ENCODE measurements around the gene SH3GLB2.
A peak's percentile ranks its signal among the peaks of the same experiment; 100 is the strongest.

Gene SH3GLB2

GRCh38 chr9:129030191-129030590 lies 2.1 kb upstream of the SH3GLB2 start:
- no peak overlapping the region for H3K27ac ChIP-seq (ENCODE audit: low read depth, low read length)
- peaks cover 18% of the 10 kb centered on the region for H3K4me1 ChIP-seq (ENCODE audit: control insufficient read depth, insufficient read depth, low read length)
- no peaks in the 10 kb centered on the region for H3K36me3 ChIP-seq (ENCODE audit: control insufficient read depth, insufficient read depth, low read length)
- H3K9ac ChIP-seq (ENCODE audit: low read length) = no peak overlapping the region
- no peaks in the 10 kb centered on the region for H3K9me3 ChIP-seq (ENCODE audit: control insufficient read depth, insufficient read depth, low read depth, low read length)
- no peak overlapping the region for H3K4me3 ChIP-seq (ENCODE audit: low read depth, low read length)
- H3K27me3 ChIP-seq (ENCODE audit: control insufficient read depth, insufficient read depth, low read length) = no peaks in the 10 kb centered on the region

GRCh38 chr9:129027685-129028191 lies 393 bp downstream of the SH3GLB2 start:
- Histone ChIP-seq H3K9ac (ENCODE audit: low read length) (peak overlapping the region; percentile 77), H3K36me3 (ENCODE audit: control insufficient read depth, insufficient read depth, low read length) (no peaks in the 10 kb centered on the region), H3K4me1 (ENCODE audit: control insufficient read depth, insufficient read depth, low read length) (peaks cover 31% of the 10 kb centered on the region), H3K27ac (ENCODE audit: low read depth, low read length) (no peak overlapping the region; the same call in 1 of the 2 replicates), H3K9me3 (ENCODE audit: control insufficient read depth, insufficient read depth, low read depth, low read length) (no peaks in the 10 kb centered on the region), H3K27me3 (ENCODE audit: control insufficient read depth, insufficient read depth, low read length) (no peaks in the 10 kb centered on the region), H3K4me3 (ENCODE audit: low read depth, low read length) (peak overlapping the region; percentile 84)

- H3K36me3 ChIP-seq (ENCODE audit: control insufficient read depth, insufficient read depth, low read length) = no peaks in the 10 kb centered on the region
- H3K27me3 ChIP-seq (ENCODE audit: control insufficient read depth, insufficient read depth, low read length) = no peaks in the 10 kb centered on the region
- H3K4me1 ChIP-seq (ENCODE audit: control insufficient read depth, insufficient read depth, low read length) = peaks cover 34% of the 10 kb centered on the region
- H3K27ac ChIP-seq (ENCODE audit: low read depth, low read length) = no peak overlapping the region; the same call in 1 of the 2 replicates
- no peaks in the 10 kb centered on the region for H3K9me3 ChIP-seq (ENCODE audit: control insufficient read depth, insufficient read depth, low read depth, low read length)
- peak overlapping the region; percentile 84 for H3K4me3 ChIP-seq (ENCODE audit: low read depth, low read length)
- peak overlapping the region; percentile 77 for H3K9ac ChIP-seq (ENCODE audit: low read length)
These were observed 877 bp downstream of the SH3GLB2 start for GRCh38 chr9:129027224-129027684.

- no peak overlapping the region for H3K27ac ChIP-seq (ENCODE audit: low read depth, low read length)
- H3K9me3 ChIP-seq (ENCODE audit: control insufficient read depth, insufficient read depth, low read depth, low read length) = no peaks in the 10 kb centered on the region
These were observed 1.5 kb downstream of the SH3GLB2 start for GRCh38 chr9:129026442-129027223.

GRCh38 chr9:129023908-129024233 lies 4.3 kb downstream of the SH3GLB2 start:
- Histone ChIP-seq H3K9me3 (ENCODE audit: control insufficient read depth, insufficient read depth, low read depth, low read length) (no peaks in the 10 kb centered on the region), H3K27ac (ENCODE audit: low read depth, low read length) (no peak overlapping the region), H3K36me3 (ENCODE audit: control insufficient read depth, insufficient read depth, low read length) (peaks cover 6% of the 10 kb centered on the region), H3K27me3 (ENCODE audit: control insufficient read depth, insufficient read depth, low read length) (no peaks in the 10 kb centered on the region), H3K4me3 (ENCODE audit: low read depth, low read length) (no peak overlapping the region; the same call in 1 of the 2 replicates), H3K9ac (ENCODE audit: low read length) (no peak overlapping the region), H3K4me1 (ENCODE audit: control insufficient read depth, insufficient read depth, low read length) (peaks cover 29% of the 10 kb centered on the region; the same call in 1 of the 2 replicates)

More at GRCh38 chr9:129026442-129027223, 1.5 kb downstream of the SH3GLB2 start:
- Histone ChIP-seq H3K9ac (ENCODE audit: low read length) (peak overlapping the region; percentile 77), H3K4me1 (ENCODE audit: control insufficient read depth, insufficient read depth, low read length) (peaks cover 34% of the 10 kb centered on the region), H3K36me3 (ENCODE audit: control insufficient read depth, insufficient read depth, low read length) (no peaks in the 10 kb centered on the region), H3K27me3 (ENCODE audit: control insufficient read depth, insufficient read depth, low read length) (no peaks in the 10 kb centered on the region), H3K4me3 (ENCODE audit: low read depth, low read length) (peak overlapping the region; percentile 84)

- Histone ChIP-seq H3K36me3 (ENCODE audit: control insufficient read depth, insufficient read depth, low read length) (peaks cover 8% of the 10 kb centered on the region), H3K4me1 (ENCODE audit: control insufficient read depth, insufficient read depth, low read length) (peaks cover 29% of the 10 kb centered on the region; the same call in 1 of the 2 replicates), H3K27ac (ENCODE audit: low read depth, low read length) (no peak overlapping the region), H3K9me3 (ENCODE audit: control insufficient read depth, insufficient read depth, low read depth, low read length) (no peaks in the 10 kb centered on the region), H3K9ac (ENCODE audit: low read length) (no peak overlapping the region), H3K27me3 (ENCODE audit: control insufficient read depth, insufficient read depth, low read length) (no peaks in the 10 kb centered on the region), H3K4me3 (ENCODE audit: low read depth, low read length) (no peak overlapping the region; the same call in 1 of the 2 replicates)
These were observed 4.9 kb downstream of the SH3GLB2 start for GRCh38 chr9:129023036-129023907.

GRCh38 chr9:129022037-129022436 lies 6.1 kb downstream of the SH3GLB2 start:
- H3K9me3 ChIP-seq (ENCODE audit: control insufficient read depth, insufficient read depth, low read depth, low read length) = no peaks in the 10 kb centered on the region
- H3K27ac ChIP-seq (ENCODE audit: low read depth, low read length) = 0 out of 2 replicates have a peak overlapping the region, but pooled peaks have one; percentile 18

GRCh38 chr9:129021091-129021490 lies 7.0 kb downstream of the SH3GLB2 start:
- peaks cover 12% of the 10 kb centered on the region for H3K36me3 ChIP-seq (ENCODE audit: control insufficient read depth, insufficient read depth, low read length)
- H3K4me1 ChIP-seq (ENCODE audit: control insufficient read depth, insufficient read depth, low read length) = peaks cover 20% of the 10 kb centered on the region; the same call in 1 of the 2 replicates
- no peak overlapping the region for H3K9ac ChIP-seq (ENCODE audit: low read length)
- no peak overlapping the region for H3K27ac ChIP-seq (ENCODE audit: low read depth, low read length)
- H3K9me3 ChIP-seq (ENCODE audit: control insufficient read depth, insufficient read depth, low read depth, low read length) = no peaks in the 10 kb centered on the region
- no peaks in the 10 kb centered on the region for H3K27me3 ChIP-seq (ENCODE audit: control insufficient read depth, insufficient read depth, low read length)
- H3K4me3 ChIP-seq (ENCODE audit: low read depth, low read length) = no peak overlapping the region

More at GRCh38 chr9:129022037-129022436, 6.1 kb downstream of the SH3GLB2 start:
- Histone ChIP-seq H3K9ac (ENCODE audit: low read length) (no peak overlapping the region), H3K36me3 (ENCODE audit: control insufficient read depth, insufficient read depth, low read length) (peaks cover 8% of the 10 kb centered on the region), H3K4me3 (ENCODE audit: low read depth, low read length) (no peak overlapping the region), H3K4me1 (ENCODE audit: control insufficient read depth, insufficient read depth, low read length) (peaks cover 23% of the 10 kb centered on the region; the same call in 1 of the 2 replicates), H3K27me3 (ENCODE audit: control insufficient read depth, insufficient read depth, low read length) (no peaks in the 10 kb centered on the region)

- peaks cover 60% of the 10 kb centered on the region for H3K36me3 ChIP-seq (ENCODE audit: control insufficient read depth, insufficient read depth, low read length)
- peak overlapping the region; percentile 19; the same call in 1 of the 2 replicates for H3K27ac ChIP-seq (ENCODE audit: low read depth, low read length)
- H3K9ac ChIP-seq (ENCODE audit: low read length) = no peak overlapping the region
- no peak overlapping the region for H3K4me3 ChIP-seq (ENCODE audit: low read depth, low read length)
- no peaks in the 10 kb centered on the region for H3K4me1 ChIP-seq (ENCODE audit: control insufficient read depth, insufficient read depth, low read length)
- H3K27me3 ChIP-seq (ENCODE audit: control insufficient read depth, insufficient read depth, low read length) = no peaks in the 10 kb centered on the region
- no peaks in the 10 kb centered on the region for H3K9me3 ChIP-seq (ENCODE audit: control insufficient read depth, insufficient read depth, low read depth, low read length)
These were observed 13.5 kb downstream of the SH3GLB2 start for GRCh38 chr9:129014608-129015007.

- peak overlapping the region; percentile 19; the same call in 1 of the 2 replicates for H3K27ac ChIP-seq (ENCODE audit: low read depth, low read length)
- H3K9me3 ChIP-seq (ENCODE audit: control insufficient read depth, insufficient read depth, low read depth, low read length) = no peaks in the 10 kb centered on the region
- no peaks in the 10 kb centered on the region for H3K27me3 ChIP-seq (ENCODE audit: control insufficient read depth, insufficient read depth, low read length)
- no peak overlapping the region for H3K4me3 ChIP-seq (ENCODE audit: low read depth, low read length)
- no peaks in the 10 kb centered on the region for H3K4me1 ChIP-seq (ENCODE audit: control insufficient read depth, insufficient read depth, low read length)
- H3K36me3 ChIP-seq (ENCODE audit: control insufficient read depth, insufficient read depth, low read length) = peaks cover 62% of the 10 kb centered on the region
- no peak overlapping the region for H3K9ac ChIP-seq (ENCODE audit: low read length)
These were observed 14.0 kb downstream of the SH3GLB2 start for GRCh38 chr9:129014124-129014523.

Data from HUES6 (cell line).